Measurements from ENCODE around the gene CDH23. TPM values are rescaled to one million over a fixed set of nuclear protein-coding genes. Genes with fewer than 3 reads are reported as not detected.
A peak's percentile ranks its signal among the peaks of the same experiment; 100 is the strongest.

The CDH23 gene
- total RNA-seq, 4 donors from 2014 or later: 13.8 to 20.1 (median 17.3) TPM

DNA sequence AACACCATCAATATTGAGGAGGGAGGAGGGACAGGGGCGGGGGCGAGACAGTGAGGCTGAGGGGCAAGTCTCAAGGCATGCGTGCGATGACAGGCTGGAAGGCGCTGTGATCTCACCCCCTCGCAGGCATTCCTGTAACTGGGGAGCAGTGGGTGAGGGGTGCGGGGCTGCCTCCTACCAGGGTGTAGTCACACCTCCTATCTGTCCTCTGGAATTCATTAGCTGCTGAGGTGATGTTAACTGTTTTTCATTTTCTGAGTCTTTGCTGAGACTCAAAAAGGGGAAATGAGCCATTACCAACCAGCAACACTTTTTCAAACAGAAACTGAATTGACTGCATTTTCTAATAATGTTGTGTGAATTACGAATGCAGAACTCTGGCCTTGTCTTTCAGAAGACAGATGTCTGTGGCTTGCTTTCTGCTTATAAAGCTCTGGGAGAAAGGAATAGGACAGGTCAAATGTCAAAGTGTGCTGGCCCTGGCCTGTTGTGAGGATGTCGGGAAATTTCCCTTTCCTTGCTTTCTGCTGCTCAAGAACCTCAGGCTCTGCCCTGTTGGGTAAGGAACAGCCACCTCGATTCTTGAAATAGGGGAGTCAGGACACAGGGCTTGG, 23.7 kb upstream of the CDH23 start:
- no peaks in the 10 kb centered on the region for H3K9me3 ChIP-seq
- H3K27me3 ChIP-seq: no peaks in the 10 kb centered on the region
- no peak for TF ChIP-seq CTCF (IDR thresholded peaks at IDR 0.05)
- TF ChIP-seq POLR2A (IDR thresholded peaks at IDR 0.05): no peak
- TF ChIP-seq EP300 (IDR thresholded peaks at IDR 0.05): no peak
- WGBS, 2 donors: 54 to 67% methylated on average over 10 of the region's 10 CpGs
- peak overlapping the region in 3 of 4 donors; percentile 17 to 70 (median 29) for H3K27ac ChIP-seq
- peaks cover 0 to 19% (median 6%) of the 10 kb centered on the region in 4 donors for H3K4me1 ChIP-seq
- H3K36me3 ChIP-seq: no peaks in the 10 kb centered on the region
- H3K4me3 ChIP-seq: no peak overlapping the region
- no peak for DNase-seq (ENCODE audit: low spot score in 2 of 2)

- peaks cover 0 to 22% (median 6%) of the 10 kb centered on the region in 4 donors for H3K4me1 ChIP-seq
- no peak overlapping the region for H3K4me3 ChIP-seq
- no peaks in the 10 kb centered on the region for H3K27me3 ChIP-seq
- TF ChIP-seq EP300 (IDR thresholded peaks at IDR 0.05) (no peak), POLR2A (IDR thresholded peaks at IDR 0.05) (no peak), CTCF (IDR thresholded peaks at IDR 0.05) (no peak)
- no peaks in the 10 kb centered on the region for H3K36me3 ChIP-seq
- 88 to 90% methylated on average over 11 of the region's 11 CpGs for WGBS, 2 donors
- no peak for DNase-seq (ENCODE audit: low spot score in 2 of 2)
- no peaks in the 10 kb centered on the region for H3K9me3 ChIP-seq
- H3K27ac ChIP-seq: no peak overlapping the region
Observed at GRCh38 chr10:71374481-71375233, 22.1 kb upstream of the CDH23 start.

DNA sequence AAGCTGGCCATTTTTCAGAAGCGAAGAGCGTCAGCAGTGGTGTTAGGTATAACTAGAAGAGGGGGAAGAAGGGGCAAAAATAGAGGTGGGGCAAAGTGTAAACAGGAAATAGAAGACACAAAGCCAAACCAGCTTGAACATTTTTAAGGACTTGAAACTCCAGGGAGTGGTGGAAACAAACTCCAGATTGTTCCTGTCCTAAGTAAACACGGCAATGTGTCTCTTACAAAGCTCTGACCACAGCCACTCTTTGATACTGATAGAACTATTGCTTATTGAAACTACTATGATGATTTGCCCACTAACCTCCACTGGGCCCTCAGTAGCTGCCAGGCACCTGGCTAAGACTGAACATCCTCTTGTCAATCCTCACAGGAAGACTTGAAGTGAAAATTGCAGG, 20.8 kb upstream of the CDH23 start:
- WGBS, 2 donors: 51 to 52% methylated on average over 3 of the region's 3 CpGs
- TF ChIP-seq CTCF (IDR thresholded peaks at IDR 0.05) (no peak), POLR2A (IDR thresholded peaks at IDR 0.05) (no peak), EP300 (IDR thresholded peaks at IDR 0.05) (no peak)
- Histone ChIP-seq H3K4me1 (peaks cover 0 to 22% (median 6%) of the 10 kb centered on the region in 4 donors), H3K36me3 (no peaks in the 10 kb centered on the region), H3K27ac (peak overlapping the region in 2 of 4 donors; percentile 89 to 93), H3K4me3 (no peak overlapping the region), H3K9me3 (no peaks in the 10 kb centered on the region), H3K27me3 (no peaks in the 10 kb centered on the region)
- DNase-seq (ENCODE audit: low spot score in 2 of 2): no peak

DNA sequence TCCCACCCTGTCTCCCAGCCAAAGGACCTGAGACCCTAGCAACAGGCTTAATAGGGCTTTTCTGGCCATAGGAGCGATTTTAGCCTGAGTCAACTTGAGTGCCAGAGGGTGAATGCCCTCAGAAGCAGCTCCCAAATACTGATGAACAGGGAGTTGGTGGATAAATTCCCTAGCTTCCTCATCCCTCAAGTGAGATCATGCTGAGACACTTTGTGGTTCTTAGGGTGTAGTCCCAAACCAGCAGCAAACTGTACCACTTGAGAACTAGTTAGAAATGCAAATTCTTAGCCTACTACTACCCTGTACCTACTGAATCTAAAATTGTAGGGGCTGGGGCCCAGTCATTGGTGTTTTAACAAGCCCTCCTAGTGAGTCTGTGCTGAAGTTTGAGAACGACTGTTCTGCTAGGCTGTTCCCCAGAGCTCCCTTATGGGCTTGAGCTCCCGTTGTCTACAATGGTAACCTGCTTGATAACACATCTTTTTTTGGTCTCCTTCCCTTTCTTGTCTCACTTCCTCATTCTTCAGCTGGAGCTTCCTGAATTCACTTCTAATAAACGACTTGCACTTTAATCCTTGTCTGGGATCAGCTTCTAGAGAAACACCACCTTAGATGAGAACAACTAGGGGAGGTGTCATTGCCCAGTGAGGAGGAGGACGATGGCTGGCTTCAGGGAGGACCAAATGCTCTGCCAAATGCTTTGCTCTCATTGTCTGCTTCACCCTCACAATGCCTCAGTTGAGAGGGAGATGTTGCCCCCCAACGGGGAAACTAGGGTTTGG, 18.2 kb upstream of the CDH23 start:
- Histone ChIP-seq H3K4me3 (no peak overlapping the region), H3K36me3 (no peaks in the 10 kb centered on the region), H3K9me3 (no peaks in the 10 kb centered on the region), H3K27ac (peak overlapping the region in 3 of 4 donors; percentile 18 to 93 (median 89)), H3K4me1 (peaks cover 0 to 22% (median 4%) of the 10 kb centered on the region in 4 donors), H3K27me3 (no peaks in the 10 kb centered on the region)
- 59 to 71% methylated on average over 6 of the region's 6 CpGs for WGBS, 2 donors
- no peak for DNase-seq (ENCODE audit: low spot score in 2 of 2)
- TF ChIP-seq EP300 (IDR thresholded peaks at IDR 0.05) (no peak), CTCF (IDR thresholded peaks at IDR 0.05) (no peak), POLR2A (IDR thresholded peaks at IDR 0.05) (no peak)
